CD1c-positive myeloid dendritic cell (primary cell): ENCODE measurements around the gene SYNPO.
A peak's percentile ranks its signal among the peaks of the same experiment; 100 is the strongest.

Source experiments
- DNase-seq: peaks from one replicate; pipeline ENCODE4 v3.0.0-alpha.2; 2016; ENCODE audit errors: extremely low spot score

SYNPO gene

GRCh38 chr5:150689120-150689519 is 48.7 kb downstream of the SYNPO start:
- no peak for DNase-seq

- no peak for DNase-seq
Observed at GRCh38 chr5:150690760-150691159, 50.3 kb downstream of the SYNPO start.

- DNase-seq: no peak
Observed at GRCh38 chr5:150692276-150692675, 51.8 kb downstream of the SYNPO start.

GRCh38 chr5:150694612-150695011 is 54.2 kb downstream of the SYNPO start:
- no peak for DNase-seq

GRCh38 chr5:150700246-150700593 is 59.8 kb downstream of the SYNPO start:
- peak; percentile 70 for DNase-seq

GRCh38 chr5:150700594-150701377 is 60.3 kb downstream of the SYNPO start, which contains the start of gene RBM22:
RBM22 (minus strand) TSS chr5:150701062; CDS start chr5:150700985, 77 bp downstream.
- DNase-seq: peak; percentile 95

- DNase-seq: peak; percentile 64
Observed at GRCh38 chr5:150703762-150704161, 63.3 kb downstream of the SYNPO start.

GRCh38 chr5:150706776-150707390 is 66.4 kb downstream of the SYNPO start:
- no peak for DNase-seq
